ENCODE data around the gene COL8A2.

- TF ChIP-seq CTCF (IDR thresholded peaks at IDR 0.05) (no peak), POLR2A (IDR thresholded peaks at IDR 0.05) (no peak)
These were observed 14.5 kb upstream of the COL8A2 start for GRCh38 chr1:36139521-36139920.

Measured in right lobe of liver (tissue), 4 donors.